ENCODE results near the gene ADAMTS18.

GRCh38 chr16:77285676-77286075 lies 149.2 kb downstream of the ADAMTS18 start:
- TF ChIP-seq POLR2A (IDR thresholded peaks at IDR 0.05): no peak
- TF ChIP-seq, protein P1, sequence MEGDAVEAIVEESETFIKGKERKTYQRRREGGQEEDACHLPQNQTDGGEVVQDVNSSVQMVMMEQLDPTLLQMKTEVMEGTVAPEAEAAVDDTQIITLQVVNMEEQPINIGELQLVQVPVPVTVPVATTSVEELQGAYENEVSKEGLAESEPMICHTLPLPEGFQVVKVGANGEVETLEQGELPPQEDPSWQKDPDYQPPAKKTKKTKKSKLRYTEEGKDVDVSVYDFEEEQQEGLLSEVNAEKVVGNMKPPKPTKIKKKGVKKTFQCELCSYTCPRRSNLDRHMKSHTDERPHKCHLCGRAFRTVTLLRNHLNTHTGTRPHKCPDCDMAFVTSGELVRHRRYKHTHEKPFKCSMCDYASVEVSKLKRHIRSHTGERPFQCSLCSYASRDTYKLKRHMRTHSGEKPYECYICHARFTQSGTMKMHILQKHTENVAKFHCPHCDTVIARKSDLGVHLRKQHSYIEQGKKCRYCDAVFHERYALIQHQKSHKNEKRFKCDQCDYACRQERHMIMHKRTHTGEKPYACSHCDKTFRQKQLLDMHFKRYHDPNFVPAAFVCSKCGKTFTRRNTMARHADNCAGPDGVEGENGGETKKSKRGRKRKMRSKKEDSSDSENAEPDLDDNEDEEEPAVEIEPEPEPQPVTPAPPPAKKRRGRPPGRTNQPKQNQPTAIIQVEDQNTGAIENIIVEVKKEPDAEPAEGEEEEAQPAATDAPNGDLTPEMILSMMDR (IDR thresholded peaks at IDR 0.05): no peak
- no peak for TF ChIP-seq EP300 (IDR thresholded peaks at IDR 0.05)
- no peak for TF ChIP-seq POLR2AphosphoS5 (IDR thresholded peaks at IDR 0.05)
